Fibroblast of skin of back (primary cell): ENCODE results near the gene BTG2.

Experiments
- DNase-seq: peaks from one replicate; pipeline ENCODE4 v3.0.0-alpha.2; 2013

Gene BTG2

DNA sequence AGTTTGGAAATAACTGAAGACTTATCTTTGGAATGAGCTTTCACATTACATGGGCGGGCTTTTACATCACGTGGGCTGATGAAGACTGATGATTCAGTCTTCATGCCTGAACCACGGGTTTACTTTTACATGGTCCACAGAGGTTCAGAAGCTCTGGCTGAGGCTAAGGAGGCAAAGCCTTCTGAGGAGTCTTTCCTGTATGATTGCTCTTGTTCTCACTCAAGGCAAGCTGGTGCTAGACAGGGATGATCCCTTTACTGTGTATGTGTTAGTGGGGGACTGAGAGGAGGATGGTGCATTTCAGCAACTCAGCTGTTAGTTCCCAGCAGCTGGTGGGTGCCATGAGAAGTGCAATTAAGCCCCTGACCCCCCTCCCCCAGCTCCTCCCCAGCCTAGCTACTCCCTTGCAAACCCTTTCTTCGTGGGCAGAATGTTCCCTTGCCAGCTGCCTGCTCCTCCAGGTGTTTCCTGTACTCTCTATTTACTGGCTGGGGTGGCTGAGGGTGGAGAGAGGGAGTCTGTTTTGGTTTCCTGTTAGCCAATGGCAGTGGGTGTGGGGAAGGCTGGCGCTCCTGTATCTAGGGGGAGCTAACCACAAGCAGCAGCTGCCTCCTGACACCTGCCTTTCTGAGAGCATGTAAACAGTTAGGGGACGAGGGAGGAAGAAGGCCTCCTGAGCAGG, 15.4 kb downstream of the BTG2 start:
- peak; percentile 24 for DNase-seq

DNA sequence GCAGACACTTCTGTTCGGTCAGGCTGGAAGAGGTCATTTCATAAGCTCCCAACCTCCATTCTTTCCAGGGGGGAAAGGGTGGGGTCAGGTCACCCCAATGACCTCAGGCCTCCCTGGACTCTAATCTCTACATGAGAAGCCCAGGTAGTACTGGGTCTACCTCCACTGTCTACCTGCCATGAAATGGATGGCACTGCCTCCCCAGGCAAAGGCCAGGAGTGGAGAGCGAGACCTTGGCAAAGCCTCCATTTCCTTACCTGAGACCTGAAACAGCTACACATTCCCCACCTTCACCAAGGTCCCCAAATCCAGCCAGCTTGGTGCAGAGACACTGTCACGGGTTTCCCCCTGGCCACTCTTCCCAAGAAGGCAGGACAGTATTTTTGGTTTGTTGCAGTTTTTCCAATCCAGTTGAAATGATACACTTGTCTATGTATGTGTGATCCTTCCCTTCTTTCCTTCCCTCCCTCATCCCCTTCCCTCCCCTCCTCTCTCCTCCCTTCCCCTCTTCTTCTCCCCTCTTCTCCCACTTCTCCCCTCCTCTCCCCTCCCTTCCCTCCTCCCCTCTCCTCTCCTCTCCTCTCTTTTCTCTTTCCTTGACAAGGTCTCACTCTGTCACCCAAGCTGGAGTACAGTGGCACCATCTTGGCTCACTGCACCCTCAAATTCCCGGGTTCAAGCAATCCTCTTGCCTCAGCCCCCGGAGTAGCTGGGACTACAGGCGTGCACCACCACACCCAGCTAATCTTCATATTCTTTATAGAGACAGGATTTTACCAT, 16.1 kb downstream of the BTG2 start:
- no peak for DNase-seq

DNA sequence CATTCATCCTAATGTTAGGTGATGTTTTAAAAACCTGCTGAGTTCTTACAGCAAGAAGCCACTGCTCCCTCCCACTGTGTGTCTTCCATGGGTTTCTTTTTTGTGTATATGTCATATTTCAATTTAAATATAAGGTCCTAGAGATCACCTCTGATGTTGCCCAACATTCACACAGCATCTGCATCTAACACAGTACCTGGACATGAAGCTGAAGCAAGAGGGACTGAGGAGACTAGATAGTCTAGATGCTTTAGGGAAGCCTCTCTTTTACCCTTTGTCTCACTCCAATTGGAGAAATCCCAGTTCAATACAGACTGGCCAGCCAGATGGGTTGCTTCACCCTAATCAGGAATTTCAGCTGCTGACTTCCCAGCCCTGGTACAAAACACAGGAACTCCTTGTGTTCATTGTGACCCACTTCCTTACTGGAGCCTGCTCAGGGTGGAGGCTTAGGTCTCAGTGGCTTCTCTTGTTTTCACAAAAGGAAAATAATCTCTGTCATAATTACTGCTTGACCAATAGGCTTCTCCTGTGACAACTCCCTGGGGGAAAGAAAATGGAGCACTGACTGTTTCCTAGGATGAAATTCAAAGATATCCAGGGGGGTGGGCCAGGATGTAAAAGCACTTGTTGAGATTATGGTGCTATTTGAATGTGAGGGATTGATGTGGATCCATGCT, 17.3 kb downstream of the BTG2 start:
- no peak for DNase-seq

DNA sequence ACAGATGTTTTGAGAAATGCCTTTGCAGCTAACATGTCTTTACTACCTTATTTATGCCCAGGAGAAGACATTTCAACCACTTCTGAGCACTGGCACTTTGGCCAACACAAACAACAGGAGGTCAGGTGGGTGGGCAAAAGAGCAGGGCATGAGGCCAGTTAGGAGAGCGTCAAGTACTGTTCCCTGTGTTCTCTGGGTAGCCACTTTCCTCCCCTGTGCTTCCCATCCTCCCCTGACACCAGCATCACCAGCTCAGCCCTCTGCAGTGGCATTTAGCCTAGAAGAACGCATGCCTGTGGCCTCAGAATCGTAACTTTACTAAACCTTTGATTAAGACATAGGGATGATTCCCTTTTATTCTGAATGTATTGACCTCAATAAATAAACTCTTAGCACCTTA, 18.3 kb downstream of the BTG2 start:
- DNase-seq: no peak

DNA sequence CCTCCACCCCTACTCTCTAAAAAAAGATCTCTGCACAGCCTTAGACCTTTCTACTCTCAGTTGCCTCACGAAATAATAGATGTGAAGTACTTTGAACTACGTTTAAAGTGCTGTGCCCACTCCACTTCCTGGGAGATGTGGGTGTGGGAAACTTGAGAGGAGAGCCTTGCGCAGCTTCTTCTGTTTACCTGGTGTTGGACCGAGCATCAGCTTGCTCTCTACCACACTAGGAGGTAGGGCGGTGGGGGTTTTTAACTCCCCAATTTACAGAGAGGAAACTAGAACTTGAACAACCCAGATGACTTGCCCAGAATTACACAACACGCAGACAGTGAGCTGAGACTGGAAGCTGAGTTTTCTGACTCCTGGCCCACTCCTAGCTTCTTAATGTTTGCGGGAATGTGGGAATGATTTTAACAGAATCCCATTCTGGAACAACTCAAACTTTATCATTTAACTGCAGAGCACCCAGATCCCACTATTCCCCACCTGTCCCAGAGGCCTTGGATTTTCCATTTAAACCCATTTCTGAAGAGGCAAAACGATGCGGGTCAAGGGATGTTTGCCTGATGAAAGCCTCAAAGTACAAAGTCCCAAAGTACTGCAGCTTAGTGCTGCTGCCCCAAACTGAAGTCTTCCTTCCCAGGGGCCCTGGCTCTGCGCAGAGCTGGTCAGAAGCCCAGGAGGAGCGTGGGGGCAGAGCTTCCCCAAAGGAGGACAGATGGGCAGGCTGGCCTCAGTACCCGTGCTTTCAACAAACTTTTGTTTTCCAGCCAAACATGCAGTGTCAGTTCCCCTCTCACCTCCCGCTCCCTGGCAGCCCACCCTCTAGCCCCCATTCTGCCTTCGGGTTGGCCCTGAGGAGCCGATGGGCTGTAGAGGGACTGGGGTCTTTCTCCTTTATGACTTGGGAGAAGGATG, 19.0 kb downstream of the BTG2 start:
- DNase-seq: no peak

DNA sequence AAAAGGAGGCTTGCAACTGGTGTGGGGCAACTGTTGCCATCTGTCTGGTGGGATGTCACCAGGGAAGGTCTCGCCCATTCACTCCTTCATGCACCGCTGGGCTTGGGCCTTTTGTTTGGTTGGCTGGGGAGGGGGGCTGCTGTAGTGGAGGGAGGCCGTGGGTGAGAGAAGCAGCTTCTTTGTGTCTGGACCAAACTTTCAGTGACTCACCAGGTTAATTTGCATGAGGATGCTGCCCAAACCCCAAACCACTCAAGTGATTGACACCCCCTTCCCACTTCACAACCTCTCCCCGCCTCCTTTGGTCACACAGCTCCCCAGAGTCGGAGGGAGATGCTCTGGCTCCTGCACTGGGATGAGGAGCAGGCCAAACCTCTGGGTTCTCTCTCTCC, 19.7 kb downstream of the BTG2 start:
- no peak for DNase-seq

DNA sequence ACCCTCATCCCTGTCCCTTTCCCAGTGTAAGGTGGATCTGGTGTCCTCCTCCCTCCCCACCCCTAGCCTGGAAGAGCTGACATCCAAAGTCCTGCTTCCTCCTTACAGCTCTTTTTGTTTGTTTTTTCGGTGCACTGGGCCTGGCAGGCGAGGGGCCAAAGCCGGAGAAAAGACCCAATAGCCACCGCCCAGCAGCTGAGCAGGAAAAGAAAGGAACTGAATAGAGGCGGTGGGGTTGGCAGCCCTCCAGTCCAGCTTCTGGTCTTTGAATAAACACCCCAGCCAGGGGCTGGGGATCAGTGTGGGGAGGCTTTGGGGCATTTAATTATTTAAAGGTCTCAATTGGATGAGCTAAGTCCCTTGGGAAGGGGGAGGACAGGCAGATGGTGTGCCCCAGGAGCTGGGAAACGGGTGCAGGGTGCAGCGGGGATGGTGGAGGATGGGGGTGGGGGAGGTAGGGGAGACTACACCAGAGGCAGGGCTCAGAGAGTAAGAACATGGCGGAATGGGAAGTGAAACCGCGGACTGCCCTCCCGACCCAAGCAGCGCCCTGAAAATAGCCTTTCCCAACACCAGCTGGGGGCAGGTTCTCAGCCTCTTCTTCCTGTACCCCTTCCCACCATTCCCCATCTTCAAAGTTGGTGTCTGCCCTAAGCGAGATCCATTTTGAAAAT, 20.2 kb downstream of the BTG2 start:
- no peak for DNase-seq

DNA sequence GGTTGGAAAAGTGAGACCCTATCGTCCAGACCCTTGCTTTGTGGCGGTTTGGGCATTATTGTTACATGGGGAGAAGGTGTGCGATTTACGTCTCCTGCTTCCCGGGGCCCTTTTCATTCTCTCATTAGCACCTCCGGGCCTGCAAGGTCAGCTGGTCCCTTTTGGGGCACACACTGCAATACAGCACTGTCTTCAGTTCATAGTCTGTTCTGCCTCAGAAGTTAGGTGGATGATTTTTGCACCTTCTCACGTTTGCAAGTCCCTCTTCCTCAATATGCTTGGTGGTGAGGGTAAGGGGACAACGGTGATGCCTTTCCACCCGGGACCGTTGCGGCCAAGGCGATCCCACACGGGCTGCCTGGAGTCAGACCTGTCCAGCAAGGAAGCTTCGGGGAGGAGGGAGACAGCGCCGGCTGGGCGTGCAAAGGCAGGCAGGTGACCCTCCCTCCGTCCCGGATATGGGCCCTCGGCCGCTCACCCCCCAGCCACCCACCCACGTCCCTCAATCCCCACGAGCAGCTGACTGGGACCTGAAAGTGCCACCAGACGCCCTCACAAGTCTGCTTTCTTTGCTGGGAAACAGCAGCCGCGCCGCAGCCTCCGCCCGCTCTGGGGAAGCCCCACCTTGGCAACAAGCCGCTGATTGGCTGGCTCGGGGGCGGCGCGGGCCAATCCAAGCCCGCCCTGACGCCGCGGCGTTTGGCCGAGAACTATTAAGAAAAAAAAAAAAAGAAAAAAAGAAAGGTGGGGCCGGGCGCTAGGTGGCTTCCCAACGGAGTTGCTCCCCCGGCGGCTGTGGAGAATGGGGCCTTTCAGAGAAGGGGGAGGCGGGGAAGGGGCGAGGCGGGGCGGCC, 21.7 kb downstream of the BTG2 start:
- peak; percentile 82 for DNase-seq

DNA sequence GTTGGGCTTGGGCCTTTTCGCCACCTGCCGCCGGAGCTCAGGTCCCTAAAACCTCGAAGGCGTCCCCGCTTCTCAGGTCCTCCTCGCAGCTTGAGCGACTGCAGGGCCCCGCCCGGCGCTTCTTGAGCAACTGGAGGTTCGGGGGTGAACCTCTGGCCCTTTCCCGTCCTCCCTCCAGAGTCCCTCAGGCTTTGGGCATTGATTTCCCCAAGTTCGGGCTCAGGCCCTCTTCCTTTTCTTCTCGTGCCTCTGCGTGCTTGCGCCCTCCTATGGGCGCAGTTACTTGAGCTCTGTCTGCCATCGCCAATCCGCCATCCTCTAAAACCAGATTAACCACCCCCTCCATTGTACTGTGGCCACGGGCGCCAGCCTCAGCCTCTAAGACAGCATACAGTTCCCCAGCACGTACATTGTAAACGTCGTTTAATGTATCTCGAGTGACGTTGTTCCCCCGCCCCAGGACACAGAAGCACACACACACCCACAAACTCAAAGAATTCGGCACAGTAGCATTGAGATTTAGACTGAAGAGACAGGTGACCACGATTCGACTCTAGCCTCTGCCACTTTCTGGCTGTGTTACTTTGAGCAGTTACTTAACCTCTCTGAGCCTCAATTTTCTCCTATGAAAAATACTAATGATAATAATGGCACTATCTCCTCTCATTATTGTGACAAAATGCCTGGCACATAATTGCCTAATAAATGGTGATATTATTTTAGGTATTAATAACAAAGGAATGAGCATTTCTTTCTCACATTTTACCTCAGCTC, 22.6 kb downstream of the BTG2 start:
- DNase-seq: peak; percentile 60

DNA sequence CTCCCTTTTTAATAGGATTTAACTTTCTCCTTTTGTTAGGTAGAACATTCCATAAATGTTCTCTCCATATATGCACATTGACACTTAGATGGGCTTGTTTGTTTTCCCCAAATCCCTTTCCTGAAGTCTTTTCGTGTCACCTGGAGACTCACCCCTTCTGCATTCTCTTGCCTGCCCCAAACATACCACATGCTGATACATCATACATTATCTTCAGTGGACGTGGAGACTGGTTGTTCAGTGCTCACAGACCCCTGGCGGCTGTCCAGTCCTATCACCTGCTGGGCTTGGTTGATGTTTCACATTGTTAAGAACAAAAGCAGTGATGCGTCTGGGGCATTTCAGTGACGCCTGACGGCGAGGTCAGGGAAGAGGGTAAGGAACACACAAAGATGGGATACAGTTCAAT, 23.4 kb downstream of the BTG2 start:
- DNase-seq: no peak

DNA sequence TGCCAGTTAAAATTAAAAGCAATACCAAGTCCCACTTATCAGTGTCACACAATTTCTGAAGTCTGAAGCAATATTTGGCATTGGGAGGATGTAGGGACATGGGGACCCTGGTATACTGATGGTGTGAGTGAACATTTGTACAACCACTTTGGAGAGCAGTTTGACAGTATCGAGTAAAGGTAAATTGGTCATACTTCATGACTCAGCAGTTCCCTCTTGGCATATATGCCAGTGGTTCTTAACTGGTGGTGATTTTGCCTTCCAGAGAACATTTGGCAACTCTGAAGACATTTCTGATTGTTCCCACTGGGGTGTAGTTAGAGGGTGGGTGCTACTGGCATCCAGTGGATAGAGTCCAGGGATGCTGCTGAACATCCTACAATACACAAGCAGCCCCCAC, 25.9 kb downstream of the BTG2 start:
- DNase-seq: no peak

DNA sequence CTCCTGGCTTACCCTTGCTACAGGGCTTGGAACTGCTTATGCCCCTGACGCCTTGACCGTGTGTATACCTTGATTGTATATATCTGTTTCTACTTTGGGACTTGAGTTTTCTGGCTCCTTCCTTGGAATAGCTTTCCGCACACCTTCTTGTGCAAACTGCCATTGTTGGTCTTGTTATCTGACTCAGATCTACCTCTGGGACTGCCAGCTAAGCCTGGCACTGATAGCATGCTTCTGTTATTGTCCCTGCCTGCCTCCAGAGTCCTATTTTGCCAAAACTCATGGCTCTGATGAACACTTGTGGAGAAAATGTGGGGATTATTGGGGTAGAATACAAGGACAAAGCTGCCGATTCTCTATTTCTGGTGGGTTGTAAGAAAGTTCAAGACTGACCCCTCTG, 30.2 kb downstream of the BTG2 start:
- no peak for DNase-seq

DNA sequence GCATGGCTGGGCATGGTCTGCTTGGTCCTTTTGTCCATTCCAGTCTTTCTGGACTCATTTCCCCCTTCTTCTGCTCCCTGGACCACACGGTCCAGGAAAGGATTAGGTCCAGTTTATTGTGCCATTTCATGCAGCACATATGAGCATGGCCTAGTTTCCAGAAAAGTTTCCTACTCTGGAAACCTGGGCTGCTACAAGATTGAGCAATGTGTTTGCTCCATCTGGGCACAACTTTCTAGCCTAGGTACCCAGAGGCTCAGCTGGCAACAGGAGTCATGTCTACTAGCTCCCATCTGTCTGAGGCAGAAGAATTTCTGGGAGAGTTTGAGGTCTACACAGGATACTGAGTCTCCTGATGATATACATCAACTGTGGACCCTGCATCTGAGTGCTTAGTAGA, 30.8 kb downstream of the BTG2 start:
- no peak for DNase-seq

DNA sequence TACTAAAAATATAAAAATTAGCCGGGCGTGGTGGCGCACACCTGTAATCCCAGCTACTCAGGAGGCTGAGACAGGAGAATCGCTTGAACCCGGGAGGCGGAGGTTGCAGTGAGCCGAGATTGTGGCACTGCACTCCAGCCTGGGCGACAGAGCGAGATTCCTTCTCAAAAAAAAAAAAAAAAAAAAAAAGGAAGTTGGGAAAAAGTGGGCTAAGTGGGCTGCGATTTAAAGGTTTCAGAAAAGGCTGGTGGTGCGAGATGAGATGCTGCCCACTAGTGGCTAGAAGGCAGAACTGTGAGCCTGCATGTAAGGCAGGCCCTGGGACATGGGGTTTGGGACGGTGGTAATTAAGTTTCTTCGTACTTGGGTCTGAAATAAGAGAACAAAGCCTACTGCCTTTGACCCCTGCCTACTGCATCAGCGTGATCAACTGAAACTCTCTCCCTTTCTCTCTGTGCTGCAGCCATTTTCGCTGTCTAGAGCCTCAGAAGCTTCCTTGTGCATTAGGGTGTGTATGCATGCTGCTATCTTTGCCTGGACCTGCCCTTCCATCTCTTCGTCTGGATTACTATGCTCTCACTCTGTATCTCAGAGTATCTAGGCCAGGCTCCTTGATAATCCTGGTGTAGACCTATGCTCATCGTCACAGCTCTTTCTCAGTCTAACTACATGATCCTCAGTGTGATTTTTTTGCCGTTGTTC, 33.2 kb downstream of the BTG2 start:
- DNase-seq: peak; percentile 59

DNA sequence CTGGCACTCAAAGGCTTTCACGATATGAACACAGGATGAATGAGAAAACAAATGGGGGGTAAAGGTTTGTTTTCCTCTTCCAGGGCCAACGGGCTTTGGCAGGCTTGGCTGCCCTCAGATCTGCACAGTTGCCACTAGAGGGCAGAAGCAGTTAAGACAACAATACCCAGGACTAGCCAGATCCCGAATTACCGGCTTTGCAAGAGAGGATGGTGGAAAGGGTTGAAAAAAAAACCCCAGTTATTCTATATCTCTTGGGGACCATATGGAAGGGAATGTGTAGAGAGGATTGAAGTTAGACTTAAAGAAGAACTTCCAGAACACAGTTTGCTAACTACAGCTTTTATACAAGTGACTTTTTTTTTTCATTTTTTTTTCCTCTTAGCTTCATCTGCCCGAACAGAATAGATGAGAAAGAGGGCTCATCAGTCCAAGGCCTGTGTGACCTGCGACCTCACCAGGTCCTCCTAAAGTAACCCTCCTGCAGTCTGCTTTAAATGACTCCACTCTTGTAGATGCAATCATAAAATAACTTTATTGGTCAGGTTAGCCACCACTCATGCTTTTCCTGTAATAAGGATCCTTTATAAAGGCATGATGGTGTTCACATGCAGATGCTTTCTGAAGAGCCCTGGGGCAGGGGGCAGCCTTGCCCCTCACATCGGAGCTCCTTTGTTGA, 34.9 kb downstream of the BTG2 start:
- DNase-seq: peak; percentile 79

DNA sequence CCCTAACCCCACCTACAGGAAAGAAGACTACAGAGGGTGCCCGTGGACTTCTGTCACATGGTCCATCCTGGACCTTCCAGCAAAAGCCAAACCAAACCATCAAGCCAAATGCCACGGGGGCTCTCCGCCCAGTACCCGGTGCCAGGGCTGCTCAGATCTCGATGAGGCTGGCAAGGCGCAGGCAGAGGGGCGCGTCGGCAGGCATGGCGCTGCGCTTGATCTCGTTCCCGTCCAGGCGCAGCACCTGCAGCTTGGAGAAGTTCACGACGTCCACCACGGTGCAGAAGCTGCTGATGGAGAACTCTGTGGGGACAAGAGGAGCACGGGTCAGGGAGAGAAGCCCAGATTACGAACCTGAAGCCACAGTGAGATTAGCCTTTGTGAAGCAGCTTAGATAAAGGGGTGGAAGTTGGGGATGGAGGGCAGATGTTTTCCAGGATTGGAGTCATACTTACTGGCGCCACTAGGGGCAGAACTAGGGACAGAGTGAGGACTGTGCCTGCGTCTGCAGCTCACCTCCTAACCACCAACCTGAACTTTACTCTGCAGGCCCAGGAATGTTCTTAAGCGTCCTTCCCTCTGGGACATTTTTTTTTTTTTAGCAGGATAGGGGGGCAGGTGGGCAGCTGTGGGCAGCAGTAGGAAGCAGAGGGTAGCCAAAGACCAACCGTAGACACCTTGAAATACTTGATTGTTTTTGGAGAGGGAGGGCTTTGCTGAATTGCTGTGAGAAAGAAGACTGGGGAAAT, 37.0 kb downstream of the BTG2 start:
- peak; percentile 33 for DNase-seq

DNA sequence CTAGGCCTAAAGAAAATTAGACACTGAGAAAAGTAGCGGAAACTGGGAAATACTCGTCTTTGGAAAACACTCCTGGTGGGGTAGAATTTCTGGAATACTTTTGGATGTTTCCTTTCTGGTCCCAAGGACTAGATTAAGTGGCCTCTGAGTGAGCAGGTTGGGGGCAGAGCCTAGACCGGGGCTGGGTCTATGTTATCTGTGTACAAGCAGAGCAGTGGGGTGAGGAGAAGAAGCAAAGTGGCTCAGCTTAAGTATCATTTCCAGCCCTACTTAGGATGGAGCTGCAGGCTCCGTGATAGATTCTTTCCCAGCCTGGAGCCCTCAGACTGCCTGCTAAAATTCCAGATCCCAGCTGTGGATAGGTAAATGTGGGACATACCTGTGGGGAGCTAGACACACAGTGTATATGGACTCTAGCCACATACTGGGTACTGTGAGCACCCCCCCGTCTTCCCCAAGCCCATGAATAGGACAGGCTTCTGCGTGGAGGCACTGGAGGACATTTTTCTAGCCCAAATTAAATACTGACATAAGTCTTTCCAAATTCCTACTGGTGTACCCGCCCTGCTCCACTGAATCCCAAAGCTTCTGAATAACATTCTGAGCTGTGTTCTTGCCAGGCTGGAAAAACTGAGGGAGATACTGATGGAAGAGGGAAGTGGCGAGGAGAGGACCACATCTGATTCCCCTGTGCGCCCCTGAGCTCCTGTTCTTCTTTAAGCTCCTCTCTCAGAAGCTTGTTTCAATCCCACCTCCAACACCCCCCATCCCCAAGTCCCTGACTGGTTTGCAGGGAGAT, 38.8 kb downstream of the BTG2 start:
- no peak for DNase-seq
